ENCODE data around the gene POFUT2.

DNA sequence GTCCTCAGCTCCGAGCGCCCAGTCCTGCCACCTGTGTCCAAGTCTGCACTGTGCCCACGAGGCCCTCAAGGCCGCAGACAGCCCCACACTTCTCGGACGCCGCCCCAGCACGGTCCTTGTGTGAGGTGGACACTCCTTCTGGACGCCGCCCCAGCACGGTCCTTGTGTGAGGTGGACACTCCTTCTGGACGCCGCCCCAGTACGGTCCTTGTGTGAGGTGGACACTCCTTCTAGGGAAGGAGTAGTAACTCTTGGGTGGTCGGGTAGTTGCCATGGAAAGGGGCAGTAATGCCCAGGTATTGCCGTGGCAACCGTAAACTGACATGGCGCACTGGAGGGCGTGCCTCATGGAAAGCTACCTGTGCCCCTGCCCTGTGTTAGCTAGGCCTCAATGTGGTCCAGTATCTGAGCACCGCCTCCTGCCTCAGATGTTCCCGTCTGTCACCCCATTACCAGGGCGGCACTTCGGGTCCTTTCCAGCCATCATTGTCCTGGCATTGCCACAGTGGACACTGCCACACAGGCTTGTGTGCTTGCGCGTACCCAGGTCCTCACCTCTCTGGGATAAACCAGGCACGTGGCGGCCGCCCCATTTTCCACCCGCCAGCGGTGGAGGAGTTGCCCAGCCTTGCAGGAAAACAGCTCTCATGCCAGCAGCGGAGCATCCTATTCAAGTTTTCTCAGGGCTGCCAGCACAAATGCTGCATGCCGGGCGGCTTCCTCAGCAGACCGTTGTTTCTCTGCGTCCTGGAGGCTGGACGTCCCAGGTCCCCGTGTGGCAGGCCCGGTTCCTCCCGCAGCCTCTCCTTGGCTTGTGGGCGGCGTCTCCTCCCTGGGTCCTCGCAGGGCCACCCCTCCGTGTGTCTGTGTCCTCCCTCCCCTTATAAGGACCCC is 40.8 kb upstream of the POFUT2 start:
- no peak for TF ChIP-seq RAD21 (conservative IDR thresholded peaks at IDR 0.05 in 1 of 2, IDR thresholded peaks at IDR 0.05 in 1 of 2)
- no peak for TF ChIP-seq TP53 (CRISPR knock-in tag; IDR thresholded peaks at IDR 0.05)
- no peak for TF ChIP-seq ESRRA (IDR thresholded peaks at IDR 0.05; ENCODE audit: borderline replicate concordance, low read length)
- TF ChIP-seq, protein P1, sequence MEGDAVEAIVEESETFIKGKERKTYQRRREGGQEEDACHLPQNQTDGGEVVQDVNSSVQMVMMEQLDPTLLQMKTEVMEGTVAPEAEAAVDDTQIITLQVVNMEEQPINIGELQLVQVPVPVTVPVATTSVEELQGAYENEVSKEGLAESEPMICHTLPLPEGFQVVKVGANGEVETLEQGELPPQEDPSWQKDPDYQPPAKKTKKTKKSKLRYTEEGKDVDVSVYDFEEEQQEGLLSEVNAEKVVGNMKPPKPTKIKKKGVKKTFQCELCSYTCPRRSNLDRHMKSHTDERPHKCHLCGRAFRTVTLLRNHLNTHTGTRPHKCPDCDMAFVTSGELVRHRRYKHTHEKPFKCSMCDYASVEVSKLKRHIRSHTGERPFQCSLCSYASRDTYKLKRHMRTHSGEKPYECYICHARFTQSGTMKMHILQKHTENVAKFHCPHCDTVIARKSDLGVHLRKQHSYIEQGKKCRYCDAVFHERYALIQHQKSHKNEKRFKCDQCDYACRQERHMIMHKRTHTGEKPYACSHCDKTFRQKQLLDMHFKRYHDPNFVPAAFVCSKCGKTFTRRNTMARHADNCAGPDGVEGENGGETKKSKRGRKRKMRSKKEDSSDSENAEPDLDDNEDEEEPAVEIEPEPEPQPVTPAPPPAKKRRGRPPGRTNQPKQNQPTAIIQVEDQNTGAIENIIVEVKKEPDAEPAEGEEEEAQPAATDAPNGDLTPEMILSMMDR (IDR thresholded peaks at IDR 0.05) = no peak
- TF ChIP-seq CBX8 (IDR thresholded peaks at IDR 0.05) = no peak
- TF ChIP-seq POLR2A (IDR thresholded peaks at IDR 0.05; ENCODE audit: low read length) = no peak
